ACC112 (cell line): ENCODE data around the gene LMO1.

Experiments
- H2AFZ ChIP-seq: fragments of 200-600 bp; sonication (generic); one replicate; pipeline ENCODE4 v1.6.0; 2017; ENCODE audit warnings: antibody characterized with exemption, low read length; ENCODE audit not compliant: unreplicated experiment
- H3K27ac ChIP-seq: fragments of 200-600 bp; sonication (generic); 2 replicates; pipeline ENCODE4 v1.5.1; 2014; ENCODE audit warnings: low read depth, mild to moderate bottlenecking, antibody characterized with exemption, low read length, moderate library complexity
- H3K27me3 ChIP-seq: fragments of 200-600 bp; sonication (generic); 2 replicates; pipeline ENCODE4 v1.6.1; 2014; ENCODE audit warnings: mild to moderate bottlenecking, antibody characterized with exemption, low read length, moderate library complexity, mixed read lengths; ENCODE audit not compliant: insufficient read depth
- H3K36me3 ChIP-seq: fragments of 200-600 bp; sonication (generic); 2 replicates; pipeline ENCODE4 v1.6.1; 2016; ENCODE audit warnings: mild to moderate bottlenecking, antibody characterized with exemption, low read length, moderate library complexity, mixed read lengths; ENCODE audit not compliant: insufficient read depth
- H3K4me1 ChIP-seq: fragments of 200-600 bp; sonication (generic); one replicate; pipeline ENCODE4 v1.6.1; 2016; ENCODE audit warnings: low read length, mixed read lengths; ENCODE audit not compliant: insufficient read depth, unreplicated experiment, control insufficient read depth
- H3K4me3 ChIP-seq: fragments of 200-600 bp; sonication (generic); 2 replicates; pipeline ENCODE4 v1.5.1; 2014; ENCODE audit warnings: mild to moderate bottlenecking, low read depth, low read length
- H3K79me2 ChIP-seq: fragments of 200-600 bp; sonication (generic); one replicate; pipeline ENCODE4 v1.6.0; 2016; ENCODE audit warnings: low read length; ENCODE audit not compliant: control insufficient read depth, unreplicated experiment, insufficient read depth

LMO1 gene

DNA sequence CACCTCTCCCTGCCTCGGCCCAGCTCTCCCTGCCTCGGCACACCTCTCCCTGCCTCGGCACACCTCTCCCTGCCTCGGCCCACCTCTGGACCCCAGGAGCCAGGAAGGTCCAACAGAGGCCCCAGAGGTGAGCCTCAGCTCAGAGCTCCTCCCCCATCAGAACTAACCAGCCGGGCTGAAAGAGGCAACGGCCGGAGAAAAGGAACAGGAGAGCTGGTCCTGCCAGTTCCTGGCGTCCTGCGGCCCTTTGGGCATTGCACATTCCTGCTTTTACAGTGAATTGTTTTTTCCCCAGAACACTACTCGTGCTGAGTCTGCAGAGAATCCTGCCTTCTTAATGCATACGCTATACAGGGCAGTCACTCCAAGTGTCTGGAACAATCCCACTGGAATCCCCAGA lies 45.8 kb downstream of the LMO1 start:
- Histone ChIP-seq H3K4me3 (no peak overlapping the region), H2AFZ (no peak overlapping the region), H3K27me3 (peaks cover 52% of the 10 kb centered on the region), H3K36me3 (no peaks in the 10 kb centered on the region), H3K27ac (no peak overlapping the region), H3K79me2 (no peaks in the 10 kb centered on the region), H3K4me1 (no peaks in the 10 kb centered on the region)

GRCh38 chr11:8217136-8217535 lies 46.5 kb downstream of the LMO1 start:
- H2AFZ ChIP-seq = no peak overlapping the region
- no peaks in the 10 kb centered on the region for H3K4me1 ChIP-seq
- peaks cover 60% of the 10 kb centered on the region for H3K27me3 ChIP-seq
- H3K27ac ChIP-seq = no peak overlapping the region
- H3K4me3 ChIP-seq = no peak overlapping the region
- H3K36me3 ChIP-seq = no peaks in the 10 kb centered on the region
- no peaks in the 10 kb centered on the region for H3K79me2 ChIP-seq

GRCh38 chr11:8213376-8213775 lies 50.3 kb downstream of the LMO1 start:
- no peaks in the 10 kb centered on the region for H3K4me1 ChIP-seq
- no peak overlapping the region for H3K4me3 ChIP-seq
- H3K27me3 ChIP-seq = peaks cover 74% of the 10 kb centered on the region
- H3K36me3 ChIP-seq = no peaks in the 10 kb centered on the region
- H2AFZ ChIP-seq = no peak overlapping the region
- H3K79me2 ChIP-seq = no peaks in the 10 kb centered on the region
- H3K27ac ChIP-seq = no peak overlapping the region

DNA sequence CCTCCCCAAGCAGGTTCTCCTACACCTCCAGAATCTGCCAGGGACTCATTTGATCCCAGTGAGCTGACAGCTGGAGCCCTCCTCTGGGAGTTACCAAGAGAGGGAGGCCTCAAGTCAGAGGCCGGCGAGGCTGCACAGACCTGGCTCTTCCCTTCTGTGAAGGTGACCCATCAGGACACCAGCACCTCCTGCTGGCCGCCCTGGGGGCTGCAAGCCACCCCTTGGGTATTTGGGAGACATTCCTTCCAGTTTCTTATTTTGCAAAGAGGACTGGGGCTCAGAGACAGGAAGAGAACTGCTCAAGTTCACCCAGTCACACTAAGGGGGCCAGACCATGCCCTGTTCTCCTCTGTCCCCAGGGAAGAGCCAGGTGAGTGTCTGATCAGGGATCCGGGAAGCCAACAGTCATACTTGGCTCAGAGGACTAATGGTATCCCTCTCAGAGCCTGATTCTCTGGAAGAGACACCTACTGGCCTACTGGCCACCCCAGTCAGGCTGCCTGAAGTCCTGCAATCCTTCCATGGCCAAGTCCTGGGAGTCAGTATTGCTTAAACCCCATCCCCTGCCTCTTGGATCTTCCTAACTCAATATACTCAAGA lies 54.4 kb downstream of the LMO1 start:
- Histone ChIP-seq H3K36me3 (no peaks in the 10 kb centered on the region), H3K4me1 (no peaks in the 10 kb centered on the region), H3K79me2 (no peaks in the 10 kb centered on the region), H3K27me3 (peaks cover 87% of the 10 kb centered on the region), H3K27ac (no peak overlapping the region), H2AFZ (no peak overlapping the region), H3K4me3 (no peak overlapping the region)

DNA sequence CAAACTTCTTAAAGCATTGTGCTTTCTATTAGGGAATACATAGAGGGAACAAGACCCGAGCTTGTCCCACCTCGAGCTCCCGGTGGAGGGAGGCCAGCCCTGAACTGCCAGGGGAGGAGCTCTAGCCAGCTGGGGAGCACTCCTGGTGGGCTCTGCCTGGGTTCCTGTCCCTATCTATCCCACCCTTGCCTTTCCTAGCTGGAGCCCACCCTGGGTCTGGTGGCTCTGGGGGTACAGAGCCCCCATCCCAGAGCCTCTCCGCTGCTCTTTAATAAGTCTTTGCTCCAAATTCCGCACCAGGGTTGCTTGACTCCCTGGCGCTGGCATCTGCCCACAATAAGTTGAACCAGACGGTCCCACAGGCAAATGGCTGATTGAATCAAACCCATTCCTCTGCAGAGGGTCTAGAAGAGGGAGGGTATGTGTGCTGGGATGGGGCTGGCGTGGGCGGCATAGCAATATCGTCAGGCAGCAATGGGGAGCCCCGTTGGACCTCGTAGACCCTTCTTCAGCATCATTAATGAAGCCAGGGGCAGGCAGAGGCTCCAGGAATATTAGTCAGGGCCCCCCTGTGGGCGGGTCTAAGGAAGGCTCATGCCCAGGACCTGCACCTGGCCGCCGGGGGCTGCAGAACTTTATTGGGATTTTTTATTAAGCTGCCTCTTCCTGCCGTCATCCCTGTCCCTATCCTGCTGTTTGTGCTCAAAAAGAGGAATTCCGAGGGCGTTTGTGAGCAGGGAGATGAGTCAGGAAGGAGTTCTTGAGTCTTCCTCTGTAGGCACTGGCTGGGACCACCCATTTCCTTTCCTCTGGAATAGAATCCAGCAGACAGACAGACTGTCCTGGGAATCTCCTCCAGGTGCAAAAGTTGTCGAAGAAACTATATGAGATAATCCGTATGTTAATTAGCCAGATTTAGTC lies 56.3 kb downstream of the LMO1 start:
- H3K27me3 ChIP-seq = peaks cover 88% of the 10 kb centered on the region
- no peaks in the 10 kb centered on the region for H3K36me3 ChIP-seq
- no peak overlapping the region for H3K4me3 ChIP-seq
- H3K79me2 ChIP-seq = no peaks in the 10 kb centered on the region
- H3K4me1 ChIP-seq = no peaks in the 10 kb centered on the region
- H2AFZ ChIP-seq = no peak overlapping the region
- no peak overlapping the region for H3K27ac ChIP-seq

GRCh38 chr11:8206251-8207079 lies 57.2 kb downstream of the LMO1 start:
- Histone ChIP-seq H3K27ac (no peak overlapping the region), H3K79me2 (no peaks in the 10 kb centered on the region), H3K4me1 (no peaks in the 10 kb centered on the region), H2AFZ (no peak overlapping the region), H3K36me3 (no peaks in the 10 kb centered on the region), H3K4me3 (no peak overlapping the region), H3K27me3 (peaks cover 88% of the 10 kb centered on the region)

DNA sequence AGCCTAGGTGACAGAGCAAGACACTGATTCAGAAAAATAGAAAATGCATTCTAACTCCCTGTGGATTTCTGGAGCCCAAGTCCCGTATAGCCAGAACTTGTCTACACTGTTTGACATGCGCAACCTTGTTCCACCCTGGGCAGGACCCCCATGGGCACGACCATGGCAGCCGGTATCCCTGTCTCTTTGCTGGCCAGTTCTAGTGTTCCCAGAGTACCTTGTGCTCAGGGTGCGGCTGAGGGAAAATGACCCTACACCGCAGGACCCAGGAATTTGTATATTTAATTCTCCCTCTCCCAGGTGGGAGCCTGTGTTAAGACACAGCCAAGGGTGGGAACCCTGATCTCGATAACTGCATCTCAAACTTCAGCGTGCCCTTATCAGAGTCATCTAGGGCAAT lies 58.1 kb downstream of the LMO1 start:
- no peak overlapping the region for H3K4me3 ChIP-seq
- H3K79me2 ChIP-seq = no peaks in the 10 kb centered on the region
- H3K27ac ChIP-seq = no peak overlapping the region
- peaks cover 80% of the 10 kb centered on the region for H3K27me3 ChIP-seq
- no peaks in the 10 kb centered on the region for H3K36me3 ChIP-seq
- H3K4me1 ChIP-seq = no peaks in the 10 kb centered on the region
- no peak overlapping the region for H2AFZ ChIP-seq

- no peaks in the 10 kb centered on the region for H3K79me2 ChIP-seq
- peaks cover 83% of the 10 kb centered on the region for H3K27me3 ChIP-seq
- no peak overlapping the region for H2AFZ ChIP-seq
- no peak overlapping the region for H3K4me3 ChIP-seq
- H3K36me3 ChIP-seq = no peaks in the 10 kb centered on the region
- H3K4me1 ChIP-seq = no peaks in the 10 kb centered on the region
- no peak overlapping the region for H3K27ac ChIP-seq
These were observed 59.1 kb downstream of the LMO1 start for GRCh38 chr11:8204596-8204995.

DNA sequence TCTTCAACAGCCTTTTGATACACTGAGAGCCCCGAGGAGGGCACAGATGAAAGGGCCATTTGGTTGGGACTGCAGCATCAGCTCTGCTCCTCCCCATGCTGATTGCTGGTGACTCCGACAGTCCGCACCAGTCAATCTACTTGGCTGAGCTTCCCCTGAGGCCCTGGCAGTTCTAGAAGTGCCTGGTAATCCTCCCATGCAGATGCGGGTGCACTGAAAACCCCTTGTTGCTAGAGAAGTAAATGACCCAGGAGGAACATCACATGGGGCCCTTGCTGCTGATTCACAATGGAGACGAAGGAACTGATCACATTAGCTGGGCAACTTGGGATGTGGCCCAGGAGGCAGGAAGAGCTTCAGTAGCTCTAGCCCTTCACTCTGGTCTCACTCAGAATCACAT lies 59.7 kb downstream of the LMO1 start:
- H3K27ac ChIP-seq = no peak overlapping the region
- H3K4me3 ChIP-seq = no peak overlapping the region
- H3K27me3 ChIP-seq = peaks cover 84% of the 10 kb centered on the region
- no peak overlapping the region for H2AFZ ChIP-seq
- no peaks in the 10 kb centered on the region for H3K36me3 ChIP-seq
- no peaks in the 10 kb centered on the region for H3K4me1 ChIP-seq
- H3K79me2 ChIP-seq = no peaks in the 10 kb centered on the region

DNA sequence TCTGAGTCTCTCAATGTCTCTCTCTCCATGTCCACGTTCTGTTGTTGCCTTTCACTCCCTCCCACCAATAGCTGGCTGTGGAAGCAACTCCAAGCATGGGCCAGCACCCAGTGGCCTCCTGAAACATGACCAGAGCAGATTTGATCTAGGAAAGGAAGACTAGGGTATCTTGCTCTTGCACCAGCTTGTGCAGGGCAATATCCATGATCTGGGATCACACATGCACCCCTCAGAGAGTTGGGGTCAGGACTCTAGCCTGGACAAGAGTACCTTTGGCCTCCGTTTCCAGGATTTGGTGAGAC lies 60.3 kb downstream of the LMO1 start:
- no peaks in the 10 kb centered on the region for H3K4me1 ChIP-seq

More for the DNA sequence above, 60.3 kb downstream of the LMO1 start:
- Histone ChIP-seq H3K27me3 (peaks cover 87% of the 10 kb centered on the region), H3K36me3 (no peaks in the 10 kb centered on the region), H3K79me2 (no peaks in the 10 kb centered on the region), H3K4me3 (no peak overlapping the region), H2AFZ (no peak overlapping the region), H3K27ac (no peak overlapping the region)
